GM21381 (cell line): Measurements from ENCODE around the gene MPO.

Source experiments
- ATAC-seq: cut with Tn5 transposase; IDR thresholded peaks from one replicate; pipeline ENCODE4 v1.9.1; 2021; ENCODE audit warnings: mild to moderate bottlenecking, moderate library complexity; ENCODE audit not compliant: unreplicated experiment

The MPO gene

GRCh38 chr17:58265902-58266875 is 14.5 kb downstream of the MPO start:
- ATAC-seq, result no peak

- ATAC-seq, result no peak
Observed at GRCh38 chr17:58265271-58265670, 15.5 kb downstream of the MPO start.

- ATAC-seq, result no peak
Observed at GRCh38 chr17:58264407-58265103, 16.2 kb downstream of the MPO start.

GRCh38 chr17:58263773-58264172 is 17.0 kb downstream of the MPO start:
- no peak for ATAC-seq

GRCh38 chr17:58262149-58262548 is 18.6 kb downstream of the MPO start:
- ATAC-seq, result no peak

GRCh38 chr17:58254803-58255202 is 25.9 kb downstream of the MPO start:
- no peak for ATAC-seq

- ATAC-seq, result no peak
Observed at GRCh38 chr17:58253082-58253481, 27.7 kb downstream of the MPO start.

GRCh38 chr17:58252141-58252540 is 28.6 kb downstream of the MPO start:
- ATAC-seq, result no peak

- ATAC-seq, result no peak
Observed at GRCh38 chr17:58250344-58251011, 30.3 kb downstream of the MPO start.

GRCh38 chr17:58249270-58250133 is 31.2 kb downstream of the MPO start:
- no peak for ATAC-seq

- no peak for ATAC-seq
Observed at GRCh38 chr17:58248955-58249269, 31.8 kb downstream of the MPO start.

GRCh38 chr17:58247511-58248363 is 33.0 kb downstream of the MPO start:
- ATAC-seq, result no peak

GRCh38 chr17:58246781-58247180 is 34.0 kb downstream of the MPO start:
- no peak for ATAC-seq

GRCh38 chr17:58246104-58246740 is 34.5 kb downstream of the MPO start:
- no peak for ATAC-seq

GRCh38 chr17:58245428-58246103 is 35.2 kb downstream of the MPO start:
- ATAC-seq, result no peak

- ATAC-seq, result no peak
Observed at GRCh38 chr17:58244963-58245362, 35.8 kb downstream of the MPO start.

- no peak for ATAC-seq
Observed at GRCh38 chr17:58242171-58242784, 38.5 kb downstream of the MPO start.

- no peak for ATAC-seq
Observed at GRCh38 chr17:58239987-58240386, 40.7 kb downstream of the MPO start.
